RWPE1 (cell line): Measurements from ENCODE around the gene MINK1.
A peak's percentile ranks its signal among the peaks of the same experiment; 100 is the strongest.

Source experiments
- CTCF ChIA-PET: fragments of 350-600 bp; sonication (Branson Sonifier 250); formaldehyde crosslinking; extraction: SDS; loops from one replicate; lab custom pipeline; 2021; lab: Yijun Ruan, JAX
- POLR2A ChIA-PET: fragments of 400-600 bp; formaldehyde crosslinking; extraction: SDS; loops from one replicate; lab custom pipeline; 2020; ENCODE audit warnings: antibody characterized with exemption; ENCODE audit not compliant: low non-redundant PET; lab: Yijun Ruan, JAX
- DNase-seq: peaks from one replicate; pipeline ENCODE4 v3.0.0; 2012; ENCODE audit warnings: low spot score
- H3K27ac ChIP-seq: fragments of 450-650 bp; 2 replicates; pipeline ENCODE4 v1.5.1; 2017
- CTCF ChIP-seq: fragments of 450-650 bp; conservative IDR thresholded peaks from 2 replicates; pipeline ENCODE4 v1.5.1; 2017; ENCODE audit warnings: low read depth, mild to moderate bottlenecking

Gene MINK1

GRCh38 chr17:4796552-4796920 is 36.6 kb upstream of the MINK1 start:
- ChIA-PET POLR2A (interaction anchor here (0.7 to 1.0 kb wide), 2 partner anchors 27 to 144 kb away, joined by 3 to 4 read pairs; partner anchors contain the start of gene RNF167), CTCF (no interaction called here)
- H3K27ac ChIP-seq = peak overlapping the region; percentile 84
- no peak for TF ChIP-seq CTCF
- peak; percentile 54 for DNase-seq

- ChIA-PET POLR2A (no interaction called here), CTCF (interaction anchor here (0.7 kb wide), 1 partner anchor 60 kb away, joined by 3 read pairs; no protein-coding TSS in a partner anchor)
- H3K27ac ChIP-seq = peak overlapping the region; percentile 11; the same call in 1 of the 2 replicates
- DNase-seq = no peak
- no peak for TF ChIP-seq CTCF
Measured at GRCh38 chr17:4800462-4801196, 32.5 kb upstream of the MINK1 start.

- no peak for TF ChIP-seq CTCF
- CTCF ChIA-PET = no interaction called here
- POLR2A ChIA-PET = no interaction called here
- no peak for DNase-seq
- no peak within 1 kb of the TSS for H3K27ac ChIP-seq
Measured at GRCh38 chr17:4802228-4802627, 30.9 kb upstream of the MINK1 start, which contains the start of gene C17orf114. C17orf114 (minus strand) TSS chr17:4802328.

- ChIA-PET POLR2A (interaction anchor here (0.6 kb wide), 1 partner anchor 11 kb away, joined by 4 read pairs; no protein-coding TSS in a partner anchor), CTCF (interaction anchor here (0.6 to 1.8 kb wide), 4 partner anchors 16 to 82 kb away, joined by 3 to 8 read pairs (median 4); partner anchors contain the start of gene MED11)
- peak overlapping the region; percentile 73 for H3K27ac ChIP-seq
- no peak for TF ChIP-seq CTCF
- DNase-seq = no peak
Measured at GRCh38 chr17:4806456-4806776, 26.7 kb upstream of the MINK1 start.

GRCh38 chr17:4806777-4807604 is 26.1 kb upstream of the MINK1 start, which contains the start of gene PLD2:
PLD2 (plus strand) TSS chr17:4807152; CDS start chr17:4807773, 621 bp downstream.
- peak within 1 kb of the TSS; percentile 73 for H3K27ac ChIP-seq

More at GRCh38 chr17:4806777-4807604, 26.1 kb upstream of the MINK1 start, which contains the start of gene PLD2:
- no peak for TF ChIP-seq CTCF
- ChIA-PET CTCF (interaction anchor here (0.5 to 1.8 kb wide), 6 partner anchors 17 to 81 kb away, joined by 3 to 8 read pairs (median 4); partner anchors contain the start of gene MED11), POLR2A (interaction anchor here (0.6 kb wide), 1 partner anchor 10 kb away, joined by 4 read pairs; no protein-coding TSS in a partner anchor)
- DNase-seq = peak; percentile 95
